GM12873 (cell line): ENCODE data around the gene AP3S1.

Experiments
- TF ChIP-seq, protein P1 (sequence below): IDR thresholded peaks from 2 replicates; pipeline ENCODE4 v1.5.1; 2012; ENCODE audit warnings: low read depth, mild to moderate bottlenecking, moderate library complexity, low read length, control low read depth; ENCODE audit not compliant: insufficient read depth; ENCODE audit errors: missing control alignments

The AP3S1 gene

GRCh38 chr5:115841382-115842088 lies at the start of gene AP3S1, which contains the start of gene ATG12:
Gene AP3S1 (plus strand): TSS chr5:115841935. CDS start chr5:115842038, 103 bp downstream.
Gene ATG12 (minus strand): TSS chr5:115841565. CDS start chr5:115841552, 13 bp downstream.
- TF ChIP-seq, protein P1, sequence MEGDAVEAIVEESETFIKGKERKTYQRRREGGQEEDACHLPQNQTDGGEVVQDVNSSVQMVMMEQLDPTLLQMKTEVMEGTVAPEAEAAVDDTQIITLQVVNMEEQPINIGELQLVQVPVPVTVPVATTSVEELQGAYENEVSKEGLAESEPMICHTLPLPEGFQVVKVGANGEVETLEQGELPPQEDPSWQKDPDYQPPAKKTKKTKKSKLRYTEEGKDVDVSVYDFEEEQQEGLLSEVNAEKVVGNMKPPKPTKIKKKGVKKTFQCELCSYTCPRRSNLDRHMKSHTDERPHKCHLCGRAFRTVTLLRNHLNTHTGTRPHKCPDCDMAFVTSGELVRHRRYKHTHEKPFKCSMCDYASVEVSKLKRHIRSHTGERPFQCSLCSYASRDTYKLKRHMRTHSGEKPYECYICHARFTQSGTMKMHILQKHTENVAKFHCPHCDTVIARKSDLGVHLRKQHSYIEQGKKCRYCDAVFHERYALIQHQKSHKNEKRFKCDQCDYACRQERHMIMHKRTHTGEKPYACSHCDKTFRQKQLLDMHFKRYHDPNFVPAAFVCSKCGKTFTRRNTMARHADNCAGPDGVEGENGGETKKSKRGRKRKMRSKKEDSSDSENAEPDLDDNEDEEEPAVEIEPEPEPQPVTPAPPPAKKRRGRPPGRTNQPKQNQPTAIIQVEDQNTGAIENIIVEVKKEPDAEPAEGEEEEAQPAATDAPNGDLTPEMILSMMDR = no peak

DNA sequence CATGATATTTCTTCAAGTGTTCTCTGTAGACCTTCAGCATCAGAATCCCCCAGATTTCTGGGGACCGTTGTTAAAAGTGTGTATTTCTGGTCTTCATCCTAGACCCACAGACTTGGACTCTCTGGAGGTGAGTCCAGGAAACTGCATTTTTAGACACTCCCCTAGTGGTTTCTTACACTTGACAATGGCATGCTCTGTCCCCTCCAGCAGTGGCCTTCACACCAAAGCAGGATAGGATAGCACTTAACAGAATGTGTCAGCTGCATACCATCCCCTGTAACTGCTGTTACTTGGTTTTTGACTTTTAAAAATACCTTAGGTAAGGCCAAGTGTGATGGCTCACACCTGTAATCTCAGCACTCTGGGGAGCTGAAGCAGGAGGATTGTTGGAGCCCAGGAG lies 46.0 kb upstream of the AP3S1 start:
- TF ChIP-seq, protein P1 = no peak

GRCh38 chr5:115796656-115797055 lies 45.1 kb upstream of the AP3S1 start:
- TF ChIP-seq, protein P1 = no peak

GRCh38 chr5:115798252-115798651 lies 43.5 kb upstream of the AP3S1 start:
- TF ChIP-seq, protein P1 = no peak

DNA sequence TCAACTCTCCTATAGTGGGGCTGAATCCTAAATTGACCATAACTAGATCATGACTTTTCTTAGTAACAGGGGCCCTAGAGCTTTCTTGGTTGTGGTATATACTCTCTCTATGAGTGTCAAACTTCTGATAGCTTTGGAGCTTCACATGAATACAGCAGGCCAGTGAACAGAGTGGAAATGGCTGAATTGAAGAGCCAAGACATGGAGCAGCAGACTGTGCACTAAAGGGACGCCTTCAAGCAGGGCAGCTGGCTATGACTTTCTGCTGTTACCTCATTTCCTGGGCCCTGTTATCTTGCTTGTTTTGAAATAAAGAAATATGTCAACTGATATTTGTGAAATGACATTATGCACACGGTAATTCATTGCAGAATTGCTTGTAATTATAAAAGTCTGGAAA lies 41.6 kb upstream of the AP3S1 start:
- TF ChIP-seq, protein P1 = no peak

DNA sequence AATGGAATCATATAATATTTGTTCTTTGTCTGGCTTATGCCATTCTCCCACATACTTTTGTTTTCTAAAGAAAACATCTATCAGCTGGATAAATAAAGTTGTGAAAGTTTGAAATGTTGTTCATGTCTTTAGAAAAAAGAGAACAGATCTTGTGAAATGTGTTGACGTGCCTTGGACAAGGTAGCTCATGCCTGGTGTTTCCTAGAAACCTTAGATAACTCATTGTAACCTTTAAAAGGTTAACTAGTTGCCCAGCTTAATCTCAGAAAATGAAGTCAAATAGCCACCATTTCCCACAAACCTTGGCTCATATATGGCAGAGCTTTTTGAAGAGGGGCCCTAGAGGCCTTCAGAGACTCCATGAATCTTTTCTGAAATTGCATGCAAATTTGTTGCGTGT lies 40.6 kb upstream of the AP3S1 start:
- TF ChIP-seq, protein P1 = no peak

- TF ChIP-seq, protein P1 = no peak
Measured at GRCh38 chr5:115801984-115802383, 39.8 kb upstream of the AP3S1 start.
